Activated CD4-positive, alpha-beta T cell treated with anti-CD3 and anti-CD28 coated beads for 1 hour (primary cell): ENCODE measurements around the gene CLDN19.
A peak's percentile ranks its signal among the peaks of the same experiment; 100 is the strongest.

ENCODE experiments used
- DNase-seq: peaks from one replicate; pipeline ENCODE4 v3.0.0-alpha.2; 2020

CLDN19 gene

GRCh38 chr1:42739753-42740700, at the start of gene CLDN19:
Gene CLDN19, minus strand, starts transcription at chr1:42740236. Its CDS starts 173 bp downstream, at chr1:42740063.
- DNase-seq, result no peak

GRCh38 chr1:42788021-42788420, 48.0 kb upstream of the CLDN19 start:
- DNase-seq, result no peak

GRCh38 chr1:42786097-42786496, 46.1 kb upstream of the CLDN19 start:
- no peak for DNase-seq

- DNase-seq, result peak; percentile 26
These were observed 45.1 kb upstream of the CLDN19 start, which contains the start of gene TMEM269 for GRCh38 chr1:42784946-42785693. Gene TMEM269, plus strand, starts transcription at chr1:42784991. Its CDS starts 4,903 bp downstream, at chr1:42789894.

GRCh38 chr1:42784547-42784945, 44.5 kb upstream of the CLDN19 start:
- DNase-seq, result no peak

GRCh38 chr1:42783092-42783491, 43.1 kb upstream of the CLDN19 start:
- DNase-seq, result no peak

GRCh38 chr1:42780176-42780575, 40.1 kb upstream of the CLDN19 start:
- DNase-seq, result no peak

GRCh38 chr1:42779725-42780124, 39.7 kb upstream of the CLDN19 start:
- DNase-seq, result no peak

GRCh38 chr1:42777852-42778251, 37.8 kb upstream of the CLDN19 start:
- no peak for DNase-seq

GRCh38 chr1:42776502-42776901, 36.5 kb upstream of the CLDN19 start:
- DNase-seq, result no peak

GRCh38 chr1:42774928-42775526, 35.0 kb upstream of the CLDN19 start:
- DNase-seq, result no peak

- no peak for DNase-seq
These were observed 33.4 kb upstream of the CLDN19 start for GRCh38 chr1:42773420-42773819.

GRCh38 chr1:42769811-42770210, 29.8 kb upstream of the CLDN19 start:
- DNase-seq, result no peak

GRCh38 chr1:42768172-42768571, 28.1 kb upstream of the CLDN19 start:
- DNase-seq, result no peak

- no peak for DNase-seq
These were observed 27.5 kb upstream of the CLDN19 start for GRCh38 chr1:42767510-42768000.

- DNase-seq, result peak; percentile 100
These were observed 26.9 kb upstream of the CLDN19 start, which contains the start of the genes C1orf50 and P3H1 for GRCh38 chr1:42766741-42767509. Gene C1orf50, plus strand, starts transcription at chr1:42767249. Its CDS starts 63 bp downstream, at chr1:42767312. Gene P3H1, minus strand, starts transcription at chr1:42767028. Its CDS starts 57 bp downstream, at chr1:42766971.

GRCh38 chr1:42765832-42766740, 26.1 kb upstream of the CLDN19 start:
- no peak for DNase-seq

- no peak for DNase-seq
These were observed 25.2 kb upstream of the CLDN19 start for GRCh38 chr1:42765269-42765668.

- no peak for DNase-seq
These were observed 22.2 kb upstream of the CLDN19 start for GRCh38 chr1:42762269-42762668.

GRCh38 chr1:42761567-42761966, 21.5 kb upstream of the CLDN19 start:
- no peak for DNase-seq

- no peak for DNase-seq
These were observed 19.1 kb upstream of the CLDN19 start for GRCh38 chr1:42759114-42759513.
